ENCODE results near the gene LRRC58.

- TF ChIP-seq, protein P1, sequence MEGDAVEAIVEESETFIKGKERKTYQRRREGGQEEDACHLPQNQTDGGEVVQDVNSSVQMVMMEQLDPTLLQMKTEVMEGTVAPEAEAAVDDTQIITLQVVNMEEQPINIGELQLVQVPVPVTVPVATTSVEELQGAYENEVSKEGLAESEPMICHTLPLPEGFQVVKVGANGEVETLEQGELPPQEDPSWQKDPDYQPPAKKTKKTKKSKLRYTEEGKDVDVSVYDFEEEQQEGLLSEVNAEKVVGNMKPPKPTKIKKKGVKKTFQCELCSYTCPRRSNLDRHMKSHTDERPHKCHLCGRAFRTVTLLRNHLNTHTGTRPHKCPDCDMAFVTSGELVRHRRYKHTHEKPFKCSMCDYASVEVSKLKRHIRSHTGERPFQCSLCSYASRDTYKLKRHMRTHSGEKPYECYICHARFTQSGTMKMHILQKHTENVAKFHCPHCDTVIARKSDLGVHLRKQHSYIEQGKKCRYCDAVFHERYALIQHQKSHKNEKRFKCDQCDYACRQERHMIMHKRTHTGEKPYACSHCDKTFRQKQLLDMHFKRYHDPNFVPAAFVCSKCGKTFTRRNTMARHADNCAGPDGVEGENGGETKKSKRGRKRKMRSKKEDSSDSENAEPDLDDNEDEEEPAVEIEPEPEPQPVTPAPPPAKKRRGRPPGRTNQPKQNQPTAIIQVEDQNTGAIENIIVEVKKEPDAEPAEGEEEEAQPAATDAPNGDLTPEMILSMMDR (IDR thresholded peaks at IDR 0.05; ENCODE audit: low read depth, low read length, missing input control) = no peak
- TF ChIP-seq REST (IDR thresholded peaks at IDR 0.05) = no peak
- no peak for TF ChIP-seq GABPA (IDR thresholded peaks at IDR 0.05 in 1 of 2, conservative IDR thresholded peaks at IDR 0.05 in 1 of 2)
- no peak for TF ChIP-seq HNF4A (conservative IDR thresholded peaks at IDR 0.05)
- no peak for TF ChIP-seq TAF1 (conservative IDR thresholded peaks at IDR 0.05)
- TF ChIP-seq RAD21 (IDR thresholded peaks at IDR 0.05) = no peak
- TF ChIP-seq, protein P2, sequence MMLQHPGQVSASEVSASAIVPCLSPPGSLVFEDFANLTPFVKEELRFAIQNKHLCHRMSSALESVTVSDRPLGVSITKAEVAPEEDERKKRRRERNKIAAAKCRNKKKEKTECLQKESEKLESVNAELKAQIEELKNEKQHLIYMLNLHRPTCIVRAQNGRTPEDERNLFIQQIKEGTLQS (IDR thresholded peaks at IDR 0.05) = no peak
- TF ChIP-seq JUND (IDR thresholded peaks at IDR 0.05) = no peak
- TF ChIP-seq FOXA2 (IDR thresholded peaks at IDR 0.05) = no peak
- no peak for TF ChIP-seq SP1 (IDR thresholded peaks at IDR 0.05)
- no peak for TF ChIP-seq MAX (IDR thresholded peaks at IDR 0.05)
- TF ChIP-seq RXRA (IDR thresholded peaks at IDR 0.05) = no peak
- no peak for TF ChIP-seq NR2F2 (IDR thresholded peaks at IDR 0.05)
- TF ChIP-seq YY1 (IDR thresholded peaks at IDR 0.05) = no peak
Observed at GRCh38 chr3:120344349-120344748, 4.8 kb downstream of the LRRC58 start.
